GM23338 (cell line): ENCODE data around the gene APC2. TPM values are rescaled to one million over a fixed set of nuclear protein-coding genes. Genes with fewer than 3 reads are reported as not detected.

ENCODE experiments used
- ATAC-seq: fragments of 200-7000 bp; cut with Tn5 transposase; 3 replicates; pipeline ENCODE4 v1.9.1; 2020
- DNase-seq: peaks from one replicate; pipeline ENCODE4 v3.0.0-alpha.2; 2015; ENCODE audit warnings: low spot score
- H2AFZ ChIP-seq: fragments of 200-600 bp; sonication (generic); 2 replicates; pipeline ENCODE4 v1.8.0; 2016; ENCODE audit warnings: antibody characterized with exemption, mild to moderate bottlenecking, moderate library complexity
- H3F3A ChIP-seq: fragments of 200-600 bp; sonication (generic); replicated peaks from 2 replicates; pipeline ENCODE4 v1.8.0; 2017; ENCODE audit warnings: antibody characterized with exemption, mixed run types, low read depth
- H3K27ac ChIP-seq: fragments of 200-600 bp; sonication (generic); 2 replicates; pipeline ENCODE4 v1.6.1; 2016; ENCODE audit warnings: low read depth
- H3K27me3 ChIP-seq: fragments of 200-600 bp; sonication (generic); 2 replicates; pipeline ENCODE4 v1.8.0; 2016; ENCODE audit warnings: mild to moderate bottlenecking, mixed run types, moderate library complexity; ENCODE audit not compliant: insufficient read depth
- H3K36me3 ChIP-seq: fragments of 200-600 bp; sonication (generic); 2 replicates; pipeline ENCODE4 v1.8.0; 2016; ENCODE audit warnings: mild to moderate bottlenecking; ENCODE audit not compliant: insufficient read depth
- H3K4me1 ChIP-seq: fragments of 200-600 bp; sonication (generic); 2 replicates; pipeline ENCODE4 v1.8.0; 2016; ENCODE audit warnings: mild to moderate bottlenecking, moderate library complexity; ENCODE audit not compliant: insufficient read depth
- H3K4me2 ChIP-seq: fragments of 200-600 bp; sonication (generic); 2 replicates; pipeline ENCODE4 v1.7.1; 2017; ENCODE audit warnings: mixed run types
- H3K4me3 ChIP-seq: fragments of 200-600 bp; sonication (generic); 2 replicates; pipeline ENCODE4 v1.6.1; 2016; ENCODE audit warnings: mixed run types
- H3K79me2 ChIP-seq: fragments of 200-600 bp; sonication (generic); replicated peaks from 2 replicates; pipeline ENCODE4 v1.8.0; 2017; ENCODE audit warnings: mild to moderate bottlenecking; ENCODE audit not compliant: insufficient read depth
- H3K9me2 ChIP-seq: fragments of 200-600 bp; sonication (generic); 2 replicates; pipeline ENCODE4 v1.8.0; 2017; ENCODE audit not compliant: insufficient read depth
- H4K20me1 ChIP-seq: fragments of 200-600 bp; sonication (generic); replicated peaks from 2 replicates; pipeline ENCODE4 v1.8.0; 2017; ENCODE audit warnings: mild to moderate bottlenecking; ENCODE audit not compliant: insufficient read depth
- H3K27ac Mint-ChIP-seq: 2 replicates; pipeline ENCODE4 v1.8.0; 2020; ENCODE audit warnings: inconsistent platforms, mild to moderate bottlenecking, moderate library complexity, mixed read lengths
- H3K27me3 Mint-ChIP-seq: 3 replicates; pipeline ENCODE4 v1.8.0; 2022; ENCODE audit warnings: low read depth, mild to moderate bottlenecking, moderate library complexity, mixed read lengths, inconsistent platforms; ENCODE audit not compliant: insufficient read depth, poor library complexity
- H3K36me3 Mint-ChIP-seq: 3 replicates; pipeline ENCODE4 v1.8.0; 2021; ENCODE audit warnings: low read depth, mild to moderate bottlenecking, inconsistent platforms, moderate library complexity, mixed read lengths
- H3K4me1 Mint-ChIP-seq: 3 replicates; pipeline ENCODE4 v1.8.0; 2020; ENCODE audit warnings: mild to moderate bottlenecking, inconsistent platforms, mixed read lengths
- H3K4me3 Mint-ChIP-seq: 3 replicates; pipeline ENCODE4 v1.8.0; 2021; ENCODE audit warnings: moderate library complexity, mild to moderate bottlenecking, inconsistent platforms, mixed read lengths
- H3K9me3 Mint-ChIP-seq: 3 replicates; pipeline ENCODE4 v1.8.0; 2020; ENCODE audit warnings: moderate library complexity, mild to moderate bottlenecking, inconsistent platforms, mixed read lengths
- CREB1 ChIP-seq: fragments of 250-450 bp; sonication (Bioruptor Pico); IDR thresholded peaks from 2 replicates; pipeline ENCODE4 v1.5.0; 2020; ENCODE audit warnings: low read depth, mild to moderate bottlenecking, moderate library complexity
- EZH2 ChIP-seq: fragments of 200-600 bp; sonication (generic); IDR thresholded peaks from one replicate; pipeline ENCODE4 v1.8.0; 2017; ENCODE audit warnings: antibody characterized with exemption, mild to moderate bottlenecking, low read depth; ENCODE audit not compliant: unreplicated experiment
- EZH2phosphoT487 ChIP-seq: fragments of 200-600 bp; sonication (generic); IDR thresholded peaks from one replicate; pipeline ENCODE4 v1.8.1; 2018; ENCODE audit warnings: antibody characterized with exemption; ENCODE audit not compliant: unreplicated experiment
- JUNB ChIP-seq: IDR thresholded peaks from one replicate; pipeline ENCODE4 v1.6.1; 2016; ENCODE audit warnings: antibody characterized with exemption; ENCODE audit not compliant: unreplicated experiment
- NANOG ChIP-seq: IDR thresholded peaks from 2 replicates; pipeline ENCODE4 v1.6.1; 2016; ENCODE audit warnings: antibody characterized with exemption, borderline replicate concordance
- STAT1 ChIP-seq: IDR thresholded peaks from one replicate; pipeline ENCODE4 v1.6.1; 2016; ENCODE audit warnings: antibody characterized with exemption; ENCODE audit not compliant: unreplicated experiment
- ZNF114 ChIP-seq: fragments of 250-450 bp; sonication (Bioruptor Pico); IDR thresholded peaks from 2 replicates; pipeline ENCODE4 v1.5.0; 2020; ENCODE audit warnings: mild to moderate bottlenecking, moderate library complexity
- ZNF331 ChIP-seq: fragments of 250-450 bp; sonication (Bioruptor Pico); IDR thresholded peaks from 2 replicates; pipeline ENCODE4 v1.5.0; 2020; ENCODE audit warnings: low read depth, mild to moderate bottlenecking, moderate library complexity
- polyA plus RNA-seq: library from polyadenylated mRNA; unstranded; fragments of >200 nt; fragmentation: Nextera tagmentation; extraction: Ambion mirVana; gene quantifications from 2 replicates; pipeline ENCODE4 v1.2.1, GENCODE V29; 2016
- total RNA-seq: library from RNA; depleted of rRNA; stranded (reverse); fragments of >200 nt; shearing (Covaris generic); gene quantifications from 2 replicates; pipeline ENCODE4 v1.2.3, GENCODE V29; 2014
- TF ChIP-seq, protein P1 (sequence below), 2 experiments: fragments of 200-600 bp in 1 of 2; sonication (generic) in 1 of 2; conservative IDR thresholded peaks; 2 replicates each; pipeline versions ENCODE4 v1.5.1 to v1.6.1; 2016 to 2017; ENCODE audit warnings: antibody characterized with exemption in 2 of 2, low read depth in 2 of 2, mild to moderate bottlenecking in 2 of 2, moderate library complexity in 1 of 2
- TF ChIP-seq, protein P2 (sequence below): IDR thresholded peaks from one replicate; pipeline ENCODE4 v1.6.1; 2018; ENCODE audit warnings: antibody characterized with exemption; ENCODE audit not compliant: unreplicated experiment

APC2 gene
- total and polyA plus RNA-seq, 2 experiments from 2014 or later = 1.4 to 18.3 TPM

DNA sequence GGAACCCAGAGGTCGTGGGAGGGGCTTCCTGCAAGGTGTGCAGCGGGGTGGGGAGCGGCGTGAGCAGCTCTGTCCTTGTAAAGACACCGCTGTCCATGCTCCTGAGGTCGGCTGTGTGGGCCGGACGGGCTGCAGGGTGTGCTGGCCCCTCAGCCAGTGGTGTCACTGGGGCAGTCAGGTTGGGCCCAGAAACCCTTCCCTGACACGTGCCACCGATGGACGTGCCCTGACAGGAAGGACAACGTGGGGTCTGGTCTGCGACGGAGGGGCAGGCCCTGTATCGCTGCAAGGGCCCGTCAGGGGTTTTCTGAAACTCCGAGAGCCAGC is 15.9 kb upstream of the APC2 start (continued):
- TF ChIP-seq, protein P1, sequence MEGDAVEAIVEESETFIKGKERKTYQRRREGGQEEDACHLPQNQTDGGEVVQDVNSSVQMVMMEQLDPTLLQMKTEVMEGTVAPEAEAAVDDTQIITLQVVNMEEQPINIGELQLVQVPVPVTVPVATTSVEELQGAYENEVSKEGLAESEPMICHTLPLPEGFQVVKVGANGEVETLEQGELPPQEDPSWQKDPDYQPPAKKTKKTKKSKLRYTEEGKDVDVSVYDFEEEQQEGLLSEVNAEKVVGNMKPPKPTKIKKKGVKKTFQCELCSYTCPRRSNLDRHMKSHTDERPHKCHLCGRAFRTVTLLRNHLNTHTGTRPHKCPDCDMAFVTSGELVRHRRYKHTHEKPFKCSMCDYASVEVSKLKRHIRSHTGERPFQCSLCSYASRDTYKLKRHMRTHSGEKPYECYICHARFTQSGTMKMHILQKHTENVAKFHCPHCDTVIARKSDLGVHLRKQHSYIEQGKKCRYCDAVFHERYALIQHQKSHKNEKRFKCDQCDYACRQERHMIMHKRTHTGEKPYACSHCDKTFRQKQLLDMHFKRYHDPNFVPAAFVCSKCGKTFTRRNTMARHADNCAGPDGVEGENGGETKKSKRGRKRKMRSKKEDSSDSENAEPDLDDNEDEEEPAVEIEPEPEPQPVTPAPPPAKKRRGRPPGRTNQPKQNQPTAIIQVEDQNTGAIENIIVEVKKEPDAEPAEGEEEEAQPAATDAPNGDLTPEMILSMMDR (conservative IDR thresholded peaks at IDR 0.05; ENCODE audit: low read depth in 2 of 2) = no peak
- TF ChIP-seq EZH2 (no peak), CREB1 (CRISPR knock-in tag) (no peak)

DNA sequence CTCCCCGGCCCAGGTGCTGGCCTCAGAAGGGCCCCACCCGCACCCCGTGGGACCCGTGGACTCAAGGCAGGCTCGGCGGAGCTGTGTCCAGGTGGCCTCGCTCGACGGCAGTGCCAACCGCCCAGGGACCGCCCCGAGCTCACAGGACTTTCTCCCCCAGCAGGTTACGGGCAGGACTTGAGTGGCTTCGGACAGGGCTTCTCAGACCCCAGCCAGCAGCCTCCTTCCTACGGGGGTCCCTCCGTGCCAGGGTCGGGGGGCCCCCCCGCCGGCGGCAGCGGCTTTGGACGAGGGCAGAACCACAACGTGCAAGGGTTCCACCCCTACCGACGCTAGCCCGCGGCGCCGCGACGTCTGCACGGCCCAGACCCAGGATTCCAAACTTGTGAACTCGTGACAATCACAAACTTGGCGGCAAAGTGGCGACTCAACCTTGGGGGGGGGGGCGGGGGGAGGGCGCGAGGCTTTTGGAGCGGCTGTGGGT is 15.3 kb upstream of the APC2 start:
- ATAC-seq = no peak
- Histone ChIP-seq H3K36me3 (0 out of 2 replicates have a peak, but pooled peaks cover 10% of the 10 kb centered on the region), H4K20me1 (peaks cover 16% of the 10 kb centered on the region), H3K79me2 (peaks cover 19% of the 10 kb centered on the region), H3K27me3 (no peaks in the 10 kb centered on the region), H3K4me3 (no peak overlapping the region), H3K4me1 (peaks cover 4% of the 10 kb centered on the region; the same call in 1 of the 2 replicates), H3K9me2 (no peaks in the 10 kb centered on the region), H3F3A (peaks cover 43% of the 10 kb centered on the region), H3K4me2 (no peak overlapping the region), H2AFZ (no peak overlapping the region), H3K27ac (peak overlapping the region; percentile 50; the same call in 1 of the 2 replicates)
- peaks cover 26% of the 10 kb centered on the region for H3K27me3 Mint-ChIP-seq
- no peak for TF ChIP-seq STAT1
- H3K4me1 Mint-ChIP-seq = peaks cover 3% of the 10 kb centered on the region; the same call in 2 of the 3 replicates
- no peak overlapping the region for H3K4me3 Mint-ChIP-seq
- no peaks in the 10 kb centered on the region; the same call in 2 of the 3 replicates for H3K9me3 Mint-ChIP-seq
- H3K27ac Mint-ChIP-seq = no peak overlapping the region
- DNase-seq = no peak
- peaks cover 51% of the 10 kb centered on the region for H3K36me3 Mint-ChIP-seq

DNA sequence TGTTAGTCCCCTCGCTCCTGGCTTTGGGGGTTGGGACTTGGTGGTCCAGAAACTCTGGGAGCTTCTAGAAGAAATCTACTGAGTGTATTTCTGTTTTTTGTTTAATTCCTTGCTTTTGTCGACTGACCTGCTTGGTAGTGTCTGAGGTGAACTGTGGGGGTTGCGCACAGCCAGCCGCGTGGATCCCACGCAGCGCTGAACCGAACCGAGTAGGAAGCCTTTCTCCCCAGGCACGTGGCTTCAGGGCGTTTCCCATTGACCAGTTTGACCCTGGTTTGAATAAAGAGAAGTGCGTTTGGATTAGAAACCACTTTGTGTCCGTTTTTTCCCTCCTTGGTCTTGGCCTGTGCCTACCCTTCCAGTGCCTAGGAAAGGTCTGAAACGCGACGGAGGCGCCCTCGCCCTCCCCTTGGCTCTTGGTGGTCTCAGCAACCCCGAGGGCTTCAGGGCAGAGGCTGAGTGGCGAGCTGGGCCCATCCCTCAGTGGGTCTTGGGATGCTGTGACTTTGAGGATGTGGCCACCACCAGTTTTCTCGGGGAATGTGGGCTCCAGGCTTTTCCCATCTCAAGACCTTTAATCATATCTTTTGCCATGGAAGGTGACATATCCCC is 14.4 kb upstream of the APC2 start:
- Mint-ChIP-seq H3K27ac (no peak overlapping the region), H3K9me3 (no peaks in the 10 kb centered on the region; the same call in 2 of the 3 replicates), H3K36me3 (peaks cover 54% of the 10 kb centered on the region), H3K27me3 (peaks cover 31% of the 10 kb centered on the region), H3K4me1 (peaks cover 8% of the 10 kb centered on the region), H3K4me3 (no peak overlapping the region; the same call in 2 of the 3 replicates)
- Histone ChIP-seq H3K79me2 (peaks cover 28% of the 10 kb centered on the region), H3K27me3 (no peaks in the 10 kb centered on the region), H3K4me2 (no peak overlapping the region), H3K4me1 (peaks cover 6% of the 10 kb centered on the region; the same call in 1 of the 2 replicates), H3K4me3 (no peak overlapping the region), H4K20me1 (peaks cover 20% of the 10 kb centered on the region), H3K9me2 (no peaks in the 10 kb centered on the region), H2AFZ (no peak overlapping the region), H3K36me3 (peaks cover 19% of the 10 kb centered on the region), H3K27ac (peak overlapping the region; percentile 39; the same call in 1 of the 2 replicates), H3F3A (peaks cover 49% of the 10 kb centered on the region)
- no peak for ATAC-seq
- no peak for DNase-seq
- TF ChIP-seq ZNF331 (CRISPR knock-in tag) (no peak), JUNB (no peak), NANOG (no peak), EZH2 (no peak), EZH2phosphoT487 (no peak), STAT1 (no peak), ZNF114 (CRISPR knock-in tag) (no peak), CREB1 (CRISPR knock-in tag) (no peak)
- TF ChIP-seq, protein P2, sequence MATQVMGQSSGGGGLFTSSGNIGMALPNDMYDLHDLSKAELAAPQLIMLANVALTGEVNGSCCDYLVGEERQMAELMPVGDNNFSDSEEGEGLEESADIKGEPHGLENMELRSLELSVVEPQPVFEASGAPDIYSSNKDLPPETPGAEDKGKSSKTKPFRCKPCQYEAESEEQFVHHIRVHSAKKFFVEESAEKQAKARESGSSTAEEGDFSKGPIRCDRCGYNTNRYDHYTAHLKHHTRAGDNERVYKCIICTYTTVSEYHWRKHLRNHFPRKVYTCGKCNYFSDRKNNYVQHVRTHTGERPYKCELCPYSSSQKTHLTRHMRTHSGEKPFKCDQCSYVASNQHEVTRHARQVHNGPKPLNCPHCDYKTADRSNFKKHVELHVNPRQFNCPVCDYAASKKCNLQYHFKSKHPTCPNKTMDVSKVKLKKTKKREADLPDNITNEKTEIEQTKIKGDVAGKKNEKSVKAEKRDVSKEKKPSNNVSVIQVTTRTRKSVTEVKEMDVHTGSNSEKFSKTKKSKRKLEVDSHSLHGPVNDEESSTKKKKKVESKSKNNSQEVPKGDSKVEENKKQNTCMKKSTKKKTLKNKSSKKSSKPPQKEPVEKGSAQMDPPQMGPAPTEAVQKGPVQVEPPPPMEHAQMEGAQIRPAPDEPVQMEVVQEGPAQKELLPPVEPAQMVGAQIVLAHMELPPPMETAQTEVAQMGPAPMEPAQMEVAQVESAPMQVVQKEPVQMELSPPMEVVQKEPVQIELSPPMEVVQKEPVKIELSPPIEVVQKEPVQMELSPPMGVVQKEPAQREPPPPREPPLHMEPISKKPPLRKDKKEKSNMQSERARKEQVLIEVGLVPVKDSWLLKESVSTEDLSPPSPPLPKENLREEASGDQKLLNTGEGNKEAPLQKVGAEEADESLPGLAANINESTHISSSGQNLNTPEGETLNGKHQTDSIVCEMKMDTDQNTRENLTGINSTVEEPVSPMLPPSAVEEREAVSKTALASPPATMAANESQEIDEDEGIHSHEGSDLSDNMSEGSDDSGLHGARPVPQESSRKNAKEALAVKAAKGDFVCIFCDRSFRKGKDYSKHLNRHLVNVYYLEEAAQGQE = no peak
- TF ChIP-seq, protein P1 (conservative IDR thresholded peaks at IDR 0.05; ENCODE audit: low read depth in 2 of 2) = no peak
